ENCODE measurements around the gene INPP5A.

INPP5A gene

GRCh38 chr10:132591166-132591971 lies 53.8 kb downstream of the INPP5A start:
- Histone ChIP-seq H3K79me2 (ENCODE audit: control insufficient read depth, low read length) (peaks cover 23% of the 10 kb centered on the region), H4K20me1 (ENCODE audit: control insufficient read depth, insufficient read depth, low read depth, low read length) (no peaks in the 10 kb centered on the region), H3K4me3 (ENCODE audit: low read length) (no peak overlapping the region), H3F3A (ENCODE audit: control insufficient read depth, insufficient read depth) (no peaks in the 10 kb centered on the region), H3K4me1 (ENCODE audit: control insufficient read depth, low read length) (peaks cover 43% of the 10 kb centered on the region), H3K27ac (ENCODE audit: low read depth, low read length) (no peak overlapping the region), H3K9me2 (replicated peaks; ENCODE audit: control insufficient read depth, low read length) (no peaks in the 10 kb centered on the region), H3K27me3 (ENCODE audit: control insufficient read depth, low read length) (no peaks in the 10 kb centered on the region), H3K9me3 (ENCODE audit: control insufficient read depth, insufficient read depth, low read length) (no peaks in the 10 kb centered on the region), H3K36me3 (ENCODE audit: control insufficient read depth, low read length) (no peaks in the 10 kb centered on the region), H3K4me2 (ENCODE audit: low read length) (no peak overlapping the region)
- no peak for TF ChIP-seq EZH2phosphoT487 (IDR thresholded peaks at IDR 0.05; ENCODE audit: borderline replicate concordance, low read length)
- TF ChIP-seq CTCF (IDR thresholded peaks at IDR 0.05; ENCODE audit: low read depth, low read length, poor library complexity, severe bottlenecking): peak; percentile 28

DNA sequence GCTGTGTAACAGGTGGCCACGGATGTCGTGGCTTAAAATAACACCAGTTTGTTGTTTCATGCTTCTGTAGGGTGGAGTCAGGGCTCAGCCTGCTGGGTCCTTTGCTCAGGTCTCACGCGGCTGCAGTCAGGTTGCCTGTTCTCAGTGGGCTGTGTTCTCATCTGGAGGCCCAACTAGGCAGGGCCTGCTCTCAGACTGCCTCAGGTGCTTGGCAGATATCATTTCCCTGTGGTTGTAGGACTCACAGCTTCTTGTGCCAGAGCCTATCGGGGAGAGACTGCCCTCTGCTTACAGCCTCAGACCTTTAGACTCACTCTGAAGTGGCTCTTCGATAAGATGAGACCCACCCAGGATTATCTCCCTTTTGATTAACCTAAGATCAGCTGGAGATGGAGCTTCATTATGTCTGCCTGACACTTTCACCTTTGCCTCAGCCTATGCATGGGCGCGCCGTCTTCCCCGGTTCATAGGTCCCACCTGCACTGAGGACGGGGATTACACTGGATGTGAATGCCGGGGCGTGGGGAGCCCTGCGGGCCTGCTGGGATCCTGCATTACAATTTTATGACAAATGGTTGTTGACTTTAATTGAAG lies 55.3 kb downstream of the INPP5A start:
- TF ChIP-seq CTCF (IDR thresholded peaks at IDR 0.05; ENCODE audit: low read depth, low read length, poor library complexity, severe bottlenecking) (no peak), EZH2phosphoT487 (IDR thresholded peaks at IDR 0.05; ENCODE audit: borderline replicate concordance, low read length) (no peak)
- Histone ChIP-seq H3K36me3 (ENCODE audit: control insufficient read depth, low read length) (no peaks in the 10 kb centered on the region), H3K4me3 (ENCODE audit: low read length) (no peak overlapping the region), H3K79me2 (ENCODE audit: control insufficient read depth, low read length) (peaks cover 26% of the 10 kb centered on the region), H3K9me2 (replicated peaks; ENCODE audit: control insufficient read depth, low read length) (no peaks in the 10 kb centered on the region), H3K4me1 (ENCODE audit: control insufficient read depth, low read length) (peaks cover 43% of the 10 kb centered on the region), H3K4me2 (ENCODE audit: low read length) (peak overlapping the region; percentile 46), H3F3A (ENCODE audit: control insufficient read depth, insufficient read depth) (no peaks in the 10 kb centered on the region), H3K27ac (ENCODE audit: low read depth, low read length) (0 out of 2 replicates have a peak overlapping the region, but pooled peaks have one; percentile 8), H3K27me3 (ENCODE audit: control insufficient read depth, low read length) (no peaks in the 10 kb centered on the region), H4K20me1 (ENCODE audit: control insufficient read depth, insufficient read depth, low read depth, low read length) (no peaks in the 10 kb centered on the region), H3K9me3 (ENCODE audit: control insufficient read depth, insufficient read depth, low read length) (peaks cover 8% of the 10 kb centered on the region; the same call in 1 of the 2 replicates)

DNA sequence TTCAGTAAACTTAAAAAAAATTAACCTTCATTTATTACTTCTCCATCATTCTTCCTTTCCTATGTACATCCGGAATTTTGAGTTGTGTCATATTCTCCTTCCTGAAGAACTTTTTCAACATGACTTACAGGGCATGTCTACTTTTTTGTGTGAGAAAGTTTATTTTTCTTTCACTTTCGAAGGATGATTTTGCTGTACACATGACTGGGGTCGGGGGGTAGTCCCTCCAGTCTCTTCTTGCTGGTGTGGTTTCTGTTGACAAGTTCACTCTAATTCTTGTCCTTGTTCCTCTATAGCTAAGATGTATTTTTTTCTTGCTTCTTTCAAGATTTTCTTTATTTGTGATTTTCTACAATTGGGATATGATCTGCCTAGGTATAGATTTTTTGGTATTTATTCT lies 55.8 kb downstream of the INPP5A start:
- peaks cover 38% of the 10 kb centered on the region for H3K4me1 ChIP-seq (ENCODE audit: control insufficient read depth, low read length)
- H4K20me1 ChIP-seq (ENCODE audit: control insufficient read depth, insufficient read depth, low read depth, low read length): no peaks in the 10 kb centered on the region
- H3K9me2 ChIP-seq (replicated peaks; ENCODE audit: control insufficient read depth, low read length): no peaks in the 10 kb centered on the region
- H3K27ac ChIP-seq (ENCODE audit: low read depth, low read length): 0 out of 2 replicates have a peak overlapping the region, but pooled peaks have one; percentile 8
- H3K36me3 ChIP-seq (ENCODE audit: control insufficient read depth, low read length): no peaks in the 10 kb centered on the region
- H3F3A ChIP-seq (ENCODE audit: control insufficient read depth, insufficient read depth): no peaks in the 10 kb centered on the region
- H3K27me3 ChIP-seq (ENCODE audit: control insufficient read depth, low read length): no peaks in the 10 kb centered on the region
- peaks cover 8% of the 10 kb centered on the region; the same call in 1 of the 2 replicates for H3K9me3 ChIP-seq (ENCODE audit: control insufficient read depth, insufficient read depth, low read length)
- no peak for TF ChIP-seq CTCF (IDR thresholded peaks at IDR 0.05; ENCODE audit: low read depth, low read length, poor library complexity, severe bottlenecking)
- no peak for TF ChIP-seq EZH2phosphoT487 (IDR thresholded peaks at IDR 0.05; ENCODE audit: borderline replicate concordance, low read length)
- peaks cover 26% of the 10 kb centered on the region for H3K79me2 ChIP-seq (ENCODE audit: control insufficient read depth, low read length)
- no peak overlapping the region for H3K4me3 ChIP-seq (ENCODE audit: low read length)
- peak overlapping the region; percentile 46 for H3K4me2 ChIP-seq (ENCODE audit: low read length)

Data from DOHH2 (cell line).